CD4-positive, alpha-beta T cell treated with Interleukin-21 for 1 hour (primary cell): ENCODE measurements around the gene MYO9A.
A peak's percentile ranks its signal among the peaks of the same experiment; 100 is the strongest.
"Not testable (repeated sequence)": the region's sequence is repeated elsewhere in the genome, so short reads cannot be mapped to it uniquely, and the experiment has no call there.

Source experiments
- DNase-seq: peaks from one replicate; pipeline ENCODE4 v3.0.0-alpha.2; 2020

The MYO9A gene

GRCh38 chr15:72086920-72087648, 30.9 kb downstream of the MYO9A start:
- no peak for DNase-seq

GRCh38 chr15:72086010-72086697, 31.8 kb downstream of the MYO9A start:
- no peak for DNase-seq

GRCh38 chr15:72082176-72082575, 35.8 kb downstream of the MYO9A start:
- DNase-seq, result no peak

GRCh38 chr15:72078887-72079286, 39.1 kb downstream of the MYO9A start:
- peak; percentile 4 for DNase-seq

GRCh38 chr15:72077950-72078349, 40.0 kb downstream of the MYO9A start:
- DNase-seq, result no peak

- no peak for DNase-seq
These were observed 43.5 kb downstream of the MYO9A start for GRCh38 chr15:72074335-72075060.

GRCh38 chr15:72071448-72071825, 46.5 kb downstream of the MYO9A start:
- DNase-seq, result not testable (repeated sequence)

- no peak for DNase-seq
These were observed 47.0 kb downstream of the MYO9A start for GRCh38 chr15:72070817-72071447.

GRCh38 chr15:72068856-72069255, 49.1 kb downstream of the MYO9A start:
- DNase-seq, result no peak

GRCh38 chr15:72065801-72066200, 52.1 kb downstream of the MYO9A start:
- no peak for DNase-seq

- no peak for DNase-seq
These were observed 54.8 kb downstream of the MYO9A start for GRCh38 chr15:72063186-72063585.

- no peak for DNase-seq
These were observed 55.6 kb downstream of the MYO9A start for GRCh38 chr15:72062319-72062718.

- DNase-seq, result no peak
These were observed 57.2 kb downstream of the MYO9A start for GRCh38 chr15:72060687-72061250.

- DNase-seq, result no peak
These were observed 59.4 kb downstream of the MYO9A start for GRCh38 chr15:72058585-72058984.

GRCh38 chr15:72057548-72058091, 60.3 kb downstream of the MYO9A start:
- DNase-seq, result no peak

- DNase-seq, result not testable (repeated sequence)
These were observed 61.7 kb downstream of the MYO9A start for GRCh38 chr15:72056217-72056616.

GRCh38 chr15:72053297-72053696, 64.7 kb downstream of the MYO9A start:
- not testable (repeated sequence) for DNase-seq

GRCh38 chr15:72050700-72051099, 67.2 kb downstream of the MYO9A start:
- no peak for DNase-seq

- DNase-seq, result no peak
These were observed 70.9 kb downstream of the MYO9A start for GRCh38 chr15:72047020-72047419.

- DNase-seq, result no peak
These were observed 73.0 kb downstream of the MYO9A start for GRCh38 chr15:72044956-72045355.

GRCh38 chr15:72042865-72043264, 75.1 kb downstream of the MYO9A start:
- no peak for DNase-seq

- DNase-seq, result no peak
These were observed 75.9 kb downstream of the MYO9A start for GRCh38 chr15:72042054-72042453.

GRCh38 chr15:72037321-72037720, 80.6 kb downstream of the MYO9A start:
- DNase-seq, result no peak
